ENCODE measurements around the gene GRK6. TPM values are rescaled to one million over a fixed set of nuclear protein-coding genes. Genes with fewer than 3 reads are reported as not detected.

GRK6 gene
- total and polyA plus RNA-seq, 3 donors from 2014 or later, result 32.6 to 57.0 (median 51.8) TPM

DNA sequence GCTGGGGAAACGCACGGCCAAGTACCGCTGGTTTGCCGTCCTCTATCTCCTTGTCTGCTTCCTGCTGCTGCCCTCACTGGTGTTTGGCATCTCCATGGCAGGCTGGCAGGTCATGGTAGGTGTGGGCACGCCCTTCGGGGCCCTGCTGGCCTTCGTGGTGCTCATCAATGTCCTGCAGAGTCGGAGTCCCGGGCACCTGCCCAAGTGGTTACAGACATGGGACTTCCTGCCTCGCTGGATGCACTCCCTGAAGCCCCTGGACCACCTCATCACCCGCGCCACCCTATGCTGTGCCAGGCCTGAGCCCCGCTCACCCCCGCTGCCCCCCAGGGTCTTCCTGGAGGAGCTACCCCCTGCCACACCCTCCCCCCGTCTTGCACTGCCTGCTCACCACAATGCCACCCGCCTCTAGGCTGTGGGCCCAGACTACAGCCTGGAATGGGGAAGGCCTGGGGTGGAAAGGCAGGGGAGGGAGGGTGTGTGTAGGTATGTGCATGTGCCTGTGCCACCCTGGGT lies 28.5 kb upstream of the GRK6 start:
- WGBS, 2 donors, result 91 to 96% methylated on average over 14 to 16 of the region's 16 CpGs
- no peak for DNase-seq
- Histone ChIP-seq H3K4me1 (peaks cover 4% of the 10 kb centered on the region), H3K36me3 (ENCODE audit: low read depth, missing control alignments) (no peaks in the 10 kb centered on the region), H3K27ac (no peak overlapping the region), H3K9me3 (no peaks in the 10 kb centered on the region), H3K27me3 (no peaks in the 10 kb centered on the region), H3K4me3 (no peak overlapping the region)
- intact Hi-C loops (cut with DNase I; ENCODE audit: low total_unique reads), result loop anchor here (10.0 kb wide), 1 partner anchor 107 kb away; the partner anchor contains the start of gene DOK3
- TF ChIP-seq, protein P1, sequence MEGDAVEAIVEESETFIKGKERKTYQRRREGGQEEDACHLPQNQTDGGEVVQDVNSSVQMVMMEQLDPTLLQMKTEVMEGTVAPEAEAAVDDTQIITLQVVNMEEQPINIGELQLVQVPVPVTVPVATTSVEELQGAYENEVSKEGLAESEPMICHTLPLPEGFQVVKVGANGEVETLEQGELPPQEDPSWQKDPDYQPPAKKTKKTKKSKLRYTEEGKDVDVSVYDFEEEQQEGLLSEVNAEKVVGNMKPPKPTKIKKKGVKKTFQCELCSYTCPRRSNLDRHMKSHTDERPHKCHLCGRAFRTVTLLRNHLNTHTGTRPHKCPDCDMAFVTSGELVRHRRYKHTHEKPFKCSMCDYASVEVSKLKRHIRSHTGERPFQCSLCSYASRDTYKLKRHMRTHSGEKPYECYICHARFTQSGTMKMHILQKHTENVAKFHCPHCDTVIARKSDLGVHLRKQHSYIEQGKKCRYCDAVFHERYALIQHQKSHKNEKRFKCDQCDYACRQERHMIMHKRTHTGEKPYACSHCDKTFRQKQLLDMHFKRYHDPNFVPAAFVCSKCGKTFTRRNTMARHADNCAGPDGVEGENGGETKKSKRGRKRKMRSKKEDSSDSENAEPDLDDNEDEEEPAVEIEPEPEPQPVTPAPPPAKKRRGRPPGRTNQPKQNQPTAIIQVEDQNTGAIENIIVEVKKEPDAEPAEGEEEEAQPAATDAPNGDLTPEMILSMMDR (IDR thresholded peaks at IDR 0.05), result no peak
- TF ChIP-seq POLR2A (IDR thresholded peaks at IDR 0.05), result no peak

DNA sequence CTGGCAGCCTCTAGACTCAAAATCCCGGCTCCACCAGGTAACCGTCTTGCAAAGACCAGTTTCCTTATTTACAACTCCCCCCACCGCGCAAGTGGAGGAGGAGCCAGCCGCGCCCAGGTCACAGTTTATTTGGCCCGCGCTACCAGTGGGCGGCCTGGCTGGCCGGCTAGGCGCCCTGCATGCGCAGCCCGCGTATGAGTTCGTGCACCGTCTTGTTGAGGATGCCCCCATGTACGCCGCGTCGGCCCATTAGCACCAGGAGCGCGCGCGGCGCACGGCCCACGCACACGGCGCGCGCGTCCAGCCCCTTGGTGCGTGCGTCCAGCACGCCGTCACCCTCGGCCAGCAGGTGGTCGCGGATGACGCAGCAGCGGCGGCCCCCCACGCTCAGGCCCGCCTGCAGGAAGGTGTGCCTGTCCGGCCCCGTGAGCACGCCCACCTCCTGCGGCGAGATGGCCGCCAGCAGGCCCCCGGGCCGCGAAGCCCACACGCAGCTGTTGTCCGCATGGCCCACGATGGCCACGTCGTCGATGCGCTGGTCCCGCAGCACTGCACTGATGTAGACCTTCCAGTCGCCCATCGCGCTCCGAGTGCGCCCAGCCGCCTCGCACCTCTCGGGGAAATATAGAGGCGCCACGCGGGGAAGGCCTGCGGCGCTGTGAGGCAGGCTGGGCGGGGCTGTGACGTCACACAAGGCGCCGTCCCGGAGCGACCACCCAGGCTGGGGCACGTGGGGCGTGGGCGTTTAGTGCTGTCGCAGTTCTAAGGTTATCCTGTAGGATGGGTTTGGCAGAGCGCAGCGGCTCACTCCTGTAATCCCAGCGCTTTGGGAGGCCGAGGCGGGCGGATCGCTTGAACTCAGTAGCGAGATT lies 26.2 kb upstream of the GRK6 start, which contains the start of gene PFN3:
Gene PFN3 (minus strand): TSS at position 665 of the 872 bp plus-strand sequence. CDS start 85 bp downstream, at position 580.
- no peak within 1 kb of the TSS for H3K27ac ChIP-seq
- no peaks in the 10 kb centered on the region for H3K36me3 ChIP-seq (ENCODE audit: low read depth, missing control alignments)
- TF ChIP-seq, protein P1 (IDR thresholded peaks at IDR 0.05), result peak in 1 of 3 experiments; percentile 24
- TF ChIP-seq POLR2A (IDR thresholded peaks at IDR 0.05), result no peak
- H3K4me3 ChIP-seq, result peak within 1 kb of the TSS; percentile 42 to 57
- WGBS, 2 donors, result 12 to 16% methylated on average over 42 to 82 of the region's 92 CpGs
- peaks cover 21% of the 10 kb centered on the region for H3K4me1 ChIP-seq
- DNase-seq, result peak; percentile 84
- intact Hi-C loops (cut with DNase I; ENCODE audit: low total_unique reads), result loop anchor here (5.0 to 10.0 kb wide), 2 partner anchors 57 to 105 kb away; partner anchors contain the start of gene DOK3
- no peaks in the 10 kb centered on the region for H3K27me3 ChIP-seq
- H3K9me3 ChIP-seq, result no peaks in the 10 kb centered on the region

DNA sequence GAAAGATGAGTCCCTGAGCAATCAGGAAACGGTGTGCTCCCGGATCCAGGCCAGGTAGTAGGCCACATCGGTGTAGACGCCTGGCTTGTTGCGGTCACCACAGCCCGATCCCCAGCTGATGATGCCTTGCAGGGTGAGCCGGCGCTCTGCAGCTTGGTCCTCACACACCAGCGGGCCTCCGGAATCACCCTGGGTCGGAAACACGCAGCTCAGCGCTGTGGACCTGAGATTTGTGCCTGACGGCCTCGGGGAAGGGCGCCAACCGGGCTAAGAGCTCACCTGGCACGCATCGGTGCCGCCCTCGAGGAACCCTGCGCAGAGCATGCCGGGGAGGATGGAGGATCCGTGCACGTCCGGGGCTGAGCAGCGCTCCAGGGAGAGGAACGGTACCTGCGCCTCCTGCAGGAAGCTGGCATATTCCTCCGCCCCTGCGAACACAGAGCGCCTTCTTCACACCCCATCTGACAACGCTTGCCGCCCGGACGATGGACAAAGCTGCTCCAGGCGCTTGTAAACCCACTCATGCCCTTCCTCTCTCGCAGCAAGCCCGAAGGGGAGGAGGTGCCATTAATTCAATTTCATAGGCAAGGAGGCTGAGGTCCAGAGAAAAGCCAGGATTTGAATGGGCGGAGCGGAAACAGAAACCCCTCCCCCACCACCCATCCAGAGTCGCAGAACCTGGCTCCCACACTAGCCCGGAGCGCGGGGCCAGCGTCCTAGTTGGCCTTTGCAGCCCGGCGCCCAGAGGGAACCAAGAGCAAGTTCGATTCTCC lies 24.0 kb upstream of the GRK6 start:
- Histone ChIP-seq H3K36me3 (ENCODE audit: low read depth, missing control alignments) (no peaks in the 10 kb centered on the region), H3K4me3 (peak overlapping the region in 1 of 2 donors; percentile 60), H3K9me3 (no peaks in the 10 kb centered on the region), H3K4me1 (peaks cover 21% of the 10 kb centered on the region), H3K27me3 (no peaks in the 10 kb centered on the region), H3K27ac (no peak overlapping the region)
- DNase-seq, result peak; percentile 72
- 4 to 5% methylated on average over 13 to 44 of the region's 49 CpGs for WGBS, 2 donors
- intact Hi-C loops (cut with DNase I; ENCODE audit: low total_unique reads), result loop anchor here (5.0 kb wide), 1 partner anchor 55 kb away; no protein-coding TSS in a partner anchor
- no peak for TF ChIP-seq POLR2A (IDR thresholded peaks at IDR 0.05)
- TF ChIP-seq, protein P1 (IDR thresholded peaks at IDR 0.05), result peak in 1 of 3 experiments; percentile 20

DNA sequence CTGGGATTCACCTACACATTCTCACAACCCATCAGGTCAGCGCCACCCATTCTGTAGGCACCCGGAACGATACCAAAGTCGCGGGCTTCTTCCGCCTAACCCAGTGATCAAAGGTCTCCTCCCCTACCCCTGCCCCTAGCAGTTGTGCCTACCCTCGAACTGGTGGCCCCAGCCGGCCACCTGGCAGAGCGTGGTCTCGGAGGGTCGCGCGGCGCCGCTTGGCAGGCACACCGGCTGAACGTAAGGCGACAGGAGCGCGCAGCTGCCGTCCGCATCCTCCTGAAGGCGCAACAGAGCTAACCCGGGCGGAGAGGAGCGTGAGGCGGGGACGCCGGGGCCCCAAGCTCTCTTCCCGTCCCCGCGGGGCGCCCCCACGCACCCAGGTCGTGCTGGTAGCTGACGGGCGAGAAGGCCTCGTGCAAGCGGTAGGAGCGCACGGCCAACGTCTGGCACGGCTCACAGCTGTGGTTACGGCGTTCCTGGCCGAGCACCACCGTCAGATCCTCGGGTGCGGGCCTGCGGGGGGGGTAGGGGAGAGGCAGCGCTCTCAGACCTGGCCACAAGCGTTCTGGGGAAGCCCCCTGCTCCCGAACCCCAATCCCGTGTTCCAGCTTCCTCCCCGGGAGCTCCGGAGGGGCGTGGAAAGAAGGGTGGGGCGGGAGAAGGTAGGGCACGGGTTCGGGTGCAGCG lies 23.2 kb upstream of the GRK6 start:
- intact Hi-C loops (cut with DNase I; ENCODE audit: low total_unique reads), result loop anchor here (5.0 kb wide), 1 partner anchor 54 kb away; no protein-coding TSS in a partner anchor
- Histone ChIP-seq H3K27me3 (no peaks in the 10 kb centered on the region), H3K9me3 (no peaks in the 10 kb centered on the region), H3K4me1 (peaks cover 21% of the 10 kb centered on the region), H3K27ac (no peak overlapping the region), H3K36me3 (ENCODE audit: low read depth, missing control alignments) (no peaks in the 10 kb centered on the region), H3K4me3 (peak overlapping the region; percentile 47 to 60)
- no peak for DNase-seq
- WGBS, 2 donors, result 1 to 2% methylated on average over 31 to 57 of the region's 61 CpGs
- TF ChIP-seq, protein P1 (IDR thresholded peaks at IDR 0.05), result no peak
- no peak for TF ChIP-seq POLR2A (IDR thresholded peaks at IDR 0.05)
